HG03558 (cell line): ENCODE results near the gene SNX5.

Source experiments
- ATAC-seq: cut with Tn5 transposase; IDR thresholded peaks from one replicate; pipeline ENCODE4 v1.9.1; 2021; ENCODE audit warnings: moderate number of reproducible peaks; ENCODE audit not compliant: unreplicated experiment; ENCODE audit errors: extremely low read depth

SNX5 gene

GRCh38 chr20:17893445-17893844, 75.1 kb downstream of the SNX5 start:
- no peak for ATAC-seq

DNA sequence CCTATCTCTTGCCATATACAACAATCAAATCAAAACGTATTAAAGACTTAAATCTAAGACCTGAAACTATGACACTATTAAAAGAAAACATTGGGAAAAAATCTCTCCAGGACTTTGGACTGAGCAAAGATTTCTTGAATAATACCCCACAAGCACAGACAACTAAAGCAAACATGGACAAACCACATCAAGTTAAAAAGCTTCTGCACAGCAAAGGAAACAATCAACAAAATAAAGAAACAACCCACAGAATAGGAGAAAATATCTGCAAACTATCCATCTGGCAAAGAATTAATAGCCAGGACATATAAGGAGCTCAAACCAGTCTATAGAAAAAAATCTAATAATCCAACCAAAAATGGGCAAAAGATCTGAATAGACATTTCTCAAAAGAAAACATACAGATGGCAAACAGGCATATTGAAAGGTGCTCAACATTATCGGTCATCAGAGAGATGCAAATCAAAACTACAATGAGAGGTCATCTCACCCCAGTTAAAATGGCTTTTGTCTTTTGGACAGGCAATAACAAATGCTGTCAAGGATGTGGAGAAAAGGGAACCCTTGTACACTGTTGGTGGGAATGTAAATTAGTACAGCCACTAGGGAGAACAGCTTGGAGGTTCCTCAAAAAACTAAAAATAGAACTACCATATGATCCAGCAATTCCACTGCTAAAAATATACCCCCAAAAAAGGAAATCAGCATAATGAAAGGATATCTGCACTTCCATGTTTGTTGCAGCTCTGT, 76.2 kb downstream of the SNX5 start:
- ATAC-seq, result no peak
